ENCODE measurements around the gene BORCS6. TPM values are rescaled to one million over a fixed set of nuclear protein-coding genes. Genes with fewer than 3 reads are reported as not detected.

Gene BORCS6
- total RNA-seq, 4 donors from 2014 or later: 22.0 to 26.6 (median 25.0) TPM

GRCh38 chr17:8153957-8154607 lies 35.9 kb downstream of the BORCS6 start:
- no peak overlapping the region for H3K4me3 ChIP-seq (ENCODE audit: low read depth, poor library complexity, severe bottlenecking)
- TF ChIP-seq, protein P1, sequence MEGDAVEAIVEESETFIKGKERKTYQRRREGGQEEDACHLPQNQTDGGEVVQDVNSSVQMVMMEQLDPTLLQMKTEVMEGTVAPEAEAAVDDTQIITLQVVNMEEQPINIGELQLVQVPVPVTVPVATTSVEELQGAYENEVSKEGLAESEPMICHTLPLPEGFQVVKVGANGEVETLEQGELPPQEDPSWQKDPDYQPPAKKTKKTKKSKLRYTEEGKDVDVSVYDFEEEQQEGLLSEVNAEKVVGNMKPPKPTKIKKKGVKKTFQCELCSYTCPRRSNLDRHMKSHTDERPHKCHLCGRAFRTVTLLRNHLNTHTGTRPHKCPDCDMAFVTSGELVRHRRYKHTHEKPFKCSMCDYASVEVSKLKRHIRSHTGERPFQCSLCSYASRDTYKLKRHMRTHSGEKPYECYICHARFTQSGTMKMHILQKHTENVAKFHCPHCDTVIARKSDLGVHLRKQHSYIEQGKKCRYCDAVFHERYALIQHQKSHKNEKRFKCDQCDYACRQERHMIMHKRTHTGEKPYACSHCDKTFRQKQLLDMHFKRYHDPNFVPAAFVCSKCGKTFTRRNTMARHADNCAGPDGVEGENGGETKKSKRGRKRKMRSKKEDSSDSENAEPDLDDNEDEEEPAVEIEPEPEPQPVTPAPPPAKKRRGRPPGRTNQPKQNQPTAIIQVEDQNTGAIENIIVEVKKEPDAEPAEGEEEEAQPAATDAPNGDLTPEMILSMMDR (IDR thresholded peaks at IDR 0.05): no peak
- no peak for TF ChIP-seq POLR2A (IDR thresholded peaks at IDR 0.05)
- intact Hi-C loops (cut with DNase I; ENCODE audit: low total_unique reads): no loop called here
- DNase-seq (ENCODE audit: low spot score in 2 of 2): peak; percentile 99 to 100
- 2 to 4% methylated on average over 22 of the region's 22 CpGs for WGBS, 2 donors

- TF ChIP-seq POLR2A (IDR thresholded peaks at IDR 0.05): no peak
- TF ChIP-seq, protein P1 (IDR thresholded peaks at IDR 0.05): no peak
- WGBS, 2 donors: 5 to 8% methylated on average over 13 of the region's 13 CpGs
- intact Hi-C loops (cut with DNase I; ENCODE audit: low total_unique reads): no loop called here
- DNase-seq (ENCODE audit: low spot score in 2 of 2): peak; percentile 94 to 96
- no peak overlapping the region for H3K4me3 ChIP-seq (ENCODE audit: low read depth, poor library complexity, severe bottlenecking)
Observed at GRCh38 chr17:8153525-8153956, 36.4 kb downstream of the BORCS6 start.

- TF ChIP-seq, protein P1 (IDR thresholded peaks at IDR 0.05): no peak
- intact Hi-C loops (cut with DNase I; ENCODE audit: low total_unique reads): no loop called here
- 51 to 61% methylated on average over 7 of the region's 7 CpGs for WGBS, 2 donors
- H3K4me3 ChIP-seq (ENCODE audit: low read depth, poor library complexity, severe bottlenecking): no peak overlapping the region
- DNase-seq (ENCODE audit: low spot score in 2 of 2): peak in 1 of 2 donors; percentile 88
Observed at GRCh38 chr17:8153031-8153451, 36.9 kb downstream of the BORCS6 start.

DNA sequence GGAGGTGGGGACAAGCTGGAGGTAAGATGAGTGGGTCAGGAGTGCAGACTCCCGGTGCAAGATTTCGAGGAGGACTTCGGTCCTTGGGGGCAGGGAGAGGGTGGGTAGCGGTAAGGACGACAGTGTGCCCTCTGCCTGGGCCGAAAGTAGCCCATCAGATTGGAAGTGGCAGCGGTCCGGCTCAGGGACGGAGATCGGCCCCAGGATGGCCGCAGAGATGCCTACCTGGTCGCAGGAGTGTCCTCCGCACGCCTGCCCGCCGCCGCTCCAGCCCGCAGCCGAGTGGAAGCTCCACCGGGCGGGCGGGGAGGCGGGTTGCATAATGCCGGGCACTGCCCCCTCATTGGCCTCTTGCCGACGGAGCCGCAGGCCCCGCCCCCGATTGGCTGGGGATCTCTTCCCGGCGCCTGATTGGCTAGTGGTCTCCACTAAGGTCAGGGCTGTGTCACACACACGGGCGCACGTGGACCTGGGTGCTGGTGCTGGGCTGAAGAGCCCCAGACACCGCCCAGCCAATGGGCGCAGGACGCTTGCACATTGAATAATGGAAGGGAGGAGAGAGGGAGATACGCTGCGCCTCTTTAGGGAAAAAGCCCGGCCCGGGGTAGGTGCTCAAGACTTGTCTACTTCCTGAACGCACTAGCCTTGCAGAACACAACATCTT lies 37.7 kb downstream of the BORCS6 start, which contains the start of gene PER1:
Gene PER1, minus strand, starts transcription at position 293 of the 664 bp plus-strand sequence. CDS start 1,698 bp downstream, outside the sequence.
- peak; percentile 96 to 99 for DNase-seq (ENCODE audit: low spot score in 2 of 2)
- TF ChIP-seq, protein P1 (IDR thresholded peaks at IDR 0.05): no peak
- peak in 1 of 2 donors; percentile 34 for TF ChIP-seq POLR2A (IDR thresholded peaks at IDR 0.05)
- H3K4me3 ChIP-seq (ENCODE audit: low read depth, poor library complexity, severe bottlenecking): peak within 1 kb of the TSS; percentile 71
- 2 to 3% methylated on average over 21 to 42 of the region's 42 CpGs for WGBS, 2 donors
- intact Hi-C loops (cut with DNase I; ENCODE audit: low total_unique reads): no loop called here

GRCh38 chr17:8151641-8152111 lies 38.3 kb downstream of the BORCS6 start:
- peak; percentile 88 to 98 for DNase-seq (ENCODE audit: low spot score in 2 of 2)

More at GRCh38 chr17:8151641-8152111, 38.3 kb downstream of the BORCS6 start:
- intact Hi-C loops (cut with DNase I; ENCODE audit: low total_unique reads): no loop called here
- TF ChIP-seq POLR2A (IDR thresholded peaks at IDR 0.05): no peak
- TF ChIP-seq, protein P1 (IDR thresholded peaks at IDR 0.05): no peak
- 3 to 5% methylated on average over 22 of the region's 22 CpGs for WGBS, 2 donors
- peak overlapping the region; percentile 71 for H3K4me3 ChIP-seq (ENCODE audit: low read depth, poor library complexity, severe bottlenecking)
